Prostate gland (tissue), 2 donors: ENCODE measurements around the gene DLL3. TPM values are rescaled to one million over a fixed set of nuclear protein-coding genes. Genes with fewer than 3 reads are reported as not detected.

Source experiments
- DNase-seq: peaks from one replicate; pipeline ENCODE4 v3.0.0-alpha.2; 2019; ENCODE audit warnings: low spot score
- H3K27ac ChIP-seq, 2 donors: fragments of 200-600 bp; sonication (generic); 2 replicates each; pipeline ENCODE4 v1.5.1; 2017 to 2019
- H3K27me3 ChIP-seq: fragments of 200-600 bp; sonication (generic); replicated peaks from 2 replicates; pipeline ENCODE4 v1.5.1; 2019; ENCODE audit not compliant: insufficient read depth
- H3K36me3 ChIP-seq, 2 donors: fragments of 200-600 bp; sonication (generic); 1 replicate in 1 of 2; 2 replicates in 1 of 2; pipeline versions ENCODE4 v1.5.1 to v1.8.1; 2017 to 2019
- H3K4me1 ChIP-seq: fragments of 200-600 bp; sonication (generic); replicated peaks from 2 replicates; pipeline ENCODE4 v1.5.1; 2019
- H3K4me3 ChIP-seq, 2 donors: fragments of 200-600 bp; sonication (generic); 2 replicates each; pipeline ENCODE4 v1.5.1; 2017 to 2019
- H3K9me3 ChIP-seq: fragments of 200-600 bp; sonication (generic); 2 replicates; pipeline ENCODE4 v1.5.1; 2017
- POLR2A ChIP-seq: fragments of 450-650 bp; IDR thresholded peaks from one replicate; pipeline ENCODE4 v1.6.1; 2016; ENCODE audit warnings: antibody characterized with exemption, mild to moderate bottlenecking
- POLR2AphosphoS5 ChIP-seq: sonication (generic); formaldehyde crosslinking; IDR thresholded peaks from one replicate; pipeline ENCODE4 v1.6.1; 2017; ENCODE audit warnings: antibody characterized with exemption
- WGBS: methylation state at CpG from one replicate; pipeline ENCODE4 v1.1.5; 2018; 5-methylcytosine and 5-hydroxymethylcytosine counted together
- intact Hi-C: fragments of 100-400 bp; cut with DNase I; formaldehyde crosslinking; loops from one replicate; pipeline ENCODE4 v1.14.2; 2022
- total RNA-seq, 2 donors: library from RNA; depleted of rRNA; stranded (reverse); fragments of >200 nt; gene quantifications; one replicate each; pipeline ENCODE4 v1.1.0, GENCODE V29; 2016
- TF ChIP-seq, protein P1 (sequence below), 4 experiments: fragments of 200-600 bp in 2 of 4; fragments of 450-650 bp in 2 of 4; sonication (generic) in 2 of 4; IDR thresholded peaks; 1 replicate in 3 of 4; 2 replicates in 1 of 4; pipeline ENCODE4 v1.5.1; 2016 to 2019; ENCODE audit warnings: antibody characterized with exemption in 4 of 4, mild to moderate bottlenecking in 2 of 4, moderate library complexity in 2 of 4

Gene DLL3
- total RNA-seq, 2 donors from 2014 or later = 6.3 TPM; not detected in 1

DNA sequence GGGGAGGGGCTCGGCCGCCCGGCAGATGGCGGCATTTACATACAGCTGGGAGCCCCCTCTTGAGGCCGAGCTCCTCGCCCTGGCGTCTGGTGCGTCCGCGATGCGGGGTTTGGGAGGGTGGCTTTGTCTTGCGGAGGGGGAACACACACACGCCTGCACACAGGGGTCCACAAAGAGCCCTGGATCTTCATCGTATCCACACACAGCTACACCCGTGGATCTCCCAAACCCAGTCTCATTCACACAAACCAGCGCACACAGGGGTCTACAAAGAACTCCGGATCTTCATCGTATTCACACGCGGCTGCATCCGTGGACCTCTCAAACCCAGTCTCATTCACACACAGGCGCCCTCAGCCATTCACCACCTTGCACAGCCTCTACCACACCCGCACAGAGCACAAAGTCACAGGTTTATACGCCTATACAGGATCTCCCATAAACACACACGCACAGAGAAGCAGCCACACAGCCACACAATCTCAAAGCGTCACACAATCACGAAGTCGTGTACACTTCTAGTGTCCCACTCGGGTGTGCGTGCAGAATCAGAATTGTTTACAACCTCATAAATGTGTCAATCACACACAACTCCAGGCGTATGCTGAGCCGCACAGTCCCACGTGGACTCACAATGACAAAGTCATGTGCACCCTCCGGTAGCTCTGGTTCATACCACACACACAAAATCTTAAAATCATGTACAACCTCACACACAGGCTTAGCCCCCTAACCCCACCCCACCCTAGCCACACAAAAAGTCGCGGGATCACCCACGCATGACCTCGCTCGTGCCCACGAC lies 550 bp upstream of the DLL3 start:
- 2% methylated on average over 40 of the region's 40 CpGs for WGBS
- no peak overlapping the region for H3K4me3 ChIP-seq
- H3K36me3 ChIP-seq = no peaks in the 10 kb centered on the region
- peaks cover 6% of the 10 kb centered on the region for H3K27me3 ChIP-seq
- no peaks in the 10 kb centered on the region for H3K9me3 ChIP-seq
- intact Hi-C loops = no loop called here
- no peaks in the 10 kb centered on the region for H3K4me1 ChIP-seq
- TF ChIP-seq, protein P1, sequence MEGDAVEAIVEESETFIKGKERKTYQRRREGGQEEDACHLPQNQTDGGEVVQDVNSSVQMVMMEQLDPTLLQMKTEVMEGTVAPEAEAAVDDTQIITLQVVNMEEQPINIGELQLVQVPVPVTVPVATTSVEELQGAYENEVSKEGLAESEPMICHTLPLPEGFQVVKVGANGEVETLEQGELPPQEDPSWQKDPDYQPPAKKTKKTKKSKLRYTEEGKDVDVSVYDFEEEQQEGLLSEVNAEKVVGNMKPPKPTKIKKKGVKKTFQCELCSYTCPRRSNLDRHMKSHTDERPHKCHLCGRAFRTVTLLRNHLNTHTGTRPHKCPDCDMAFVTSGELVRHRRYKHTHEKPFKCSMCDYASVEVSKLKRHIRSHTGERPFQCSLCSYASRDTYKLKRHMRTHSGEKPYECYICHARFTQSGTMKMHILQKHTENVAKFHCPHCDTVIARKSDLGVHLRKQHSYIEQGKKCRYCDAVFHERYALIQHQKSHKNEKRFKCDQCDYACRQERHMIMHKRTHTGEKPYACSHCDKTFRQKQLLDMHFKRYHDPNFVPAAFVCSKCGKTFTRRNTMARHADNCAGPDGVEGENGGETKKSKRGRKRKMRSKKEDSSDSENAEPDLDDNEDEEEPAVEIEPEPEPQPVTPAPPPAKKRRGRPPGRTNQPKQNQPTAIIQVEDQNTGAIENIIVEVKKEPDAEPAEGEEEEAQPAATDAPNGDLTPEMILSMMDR (IDR thresholded peaks at IDR 0.05) = peak in 1 of 4 experiments; percentile 28
- TF ChIP-seq POLR2AphosphoS5 = no peak
- DNase-seq = no peak
- H3K27ac ChIP-seq = no peak overlapping the region

DNA sequence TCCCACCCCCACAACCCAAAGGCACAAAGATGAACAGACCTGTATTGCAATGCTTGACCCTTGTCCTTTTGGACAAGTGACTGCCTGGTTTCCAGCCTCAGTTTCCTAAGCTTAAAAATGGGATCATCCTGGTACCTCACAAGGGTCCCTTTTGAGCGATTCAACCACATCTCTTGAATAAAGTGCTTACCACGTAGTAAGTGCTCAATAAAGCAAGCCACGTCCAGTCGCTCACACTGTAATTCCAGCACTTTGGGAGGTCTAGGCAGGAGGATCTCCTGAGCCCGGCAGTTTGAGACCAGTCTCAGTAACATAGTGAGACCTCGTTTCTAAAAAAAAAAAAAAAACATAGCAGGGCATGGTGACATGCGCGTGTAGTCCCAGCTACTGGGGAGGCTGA lies 1.2 kb downstream of the DLL3 start:
- Histone ChIP-seq H3K4me1 (no peaks in the 10 kb centered on the region), H3K36me3 (no peaks in the 10 kb centered on the region), H3K9me3 (no peaks in the 10 kb centered on the region), H3K27ac (no peak overlapping the region), H3K27me3 (peaks cover 6% of the 10 kb centered on the region), H3K4me3 (no peak overlapping the region)
- DNase-seq = no peak
- TF ChIP-seq, protein P1 (IDR thresholded peaks at IDR 0.05) = no peak
- TF ChIP-seq POLR2AphosphoS5 = no peak
- TF ChIP-seq POLR2A = no peak
- WGBS = 76% methylated on average over 8 of the region's 8 CpGs
- intact Hi-C loops = no loop called here

GRCh38 chr19:39500543-39500942 lies 1.8 kb downstream of the DLL3 start:
- no peak for DNase-seq
- intact Hi-C loops = no loop called here
- no peaks in the 10 kb centered on the region for H3K9me3 ChIP-seq
- no peaks in the 10 kb centered on the region for H3K4me1 ChIP-seq
- peaks cover 6% of the 10 kb centered on the region for H3K27me3 ChIP-seq
- H3K36me3 ChIP-seq = no peaks in the 10 kb centered on the region
- H3K27ac ChIP-seq = no peak overlapping the region
- TF ChIP-seq POLR2AphosphoS5 = no peak
- no peak for TF ChIP-seq POLR2A
- TF ChIP-seq, protein P1 (IDR thresholded peaks at IDR 0.05) = no peak
- 41% methylated on average over 4 of the region's 4 CpGs for whole genome bisulfite sequencing
- no peak overlapping the region for H3K4me3 ChIP-seq

DNA sequence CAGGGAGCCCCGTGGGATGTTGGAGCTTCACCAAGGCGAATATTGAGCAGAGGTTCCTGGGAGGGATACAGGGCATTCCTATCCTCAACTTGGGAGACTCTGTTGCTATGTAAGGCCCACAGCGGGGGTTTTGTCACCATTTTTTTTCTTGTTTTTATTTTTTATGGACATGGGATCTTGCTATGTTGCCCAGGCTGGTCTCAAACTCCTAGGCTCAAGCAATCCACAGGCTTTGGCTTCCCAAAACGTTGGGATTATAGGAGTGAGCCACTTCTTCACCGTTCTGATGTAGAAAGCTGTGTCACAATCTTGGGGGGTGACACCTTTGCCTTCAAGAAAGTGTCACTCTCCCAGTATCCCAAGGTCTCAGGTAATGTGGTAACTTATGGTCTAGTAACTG lies 2.6 kb downstream of the DLL3 start:
- 80% methylated on average over 5 of the region's 5 CpGs for WGBS
- no peak overlapping the region for H3K27ac ChIP-seq
- H3K4me3 ChIP-seq = no peak overlapping the region
- no peak for DNase-seq
- H3K4me1 ChIP-seq = no peaks in the 10 kb centered on the region
- H3K36me3 ChIP-seq = no peaks in the 10 kb centered on the region
- intact Hi-C loops = no loop called here
- H3K27me3 ChIP-seq = peaks cover 6% of the 10 kb centered on the region
- H3K9me3 ChIP-seq = no peaks in the 10 kb centered on the region
- no peak for TF ChIP-seq POLR2AphosphoS5
- TF ChIP-seq, protein P1 (IDR thresholded peaks at IDR 0.05) = no peak
- TF ChIP-seq POLR2A = no peak
